HG03095 (cell line): ENCODE results near the gene ACIN1.

ENCODE experiments used
- ATAC-seq: cut with Tn5 transposase; IDR thresholded peaks from one replicate; pipeline ENCODE4 v1.9.1; 2021; ENCODE audit warnings: moderate library complexity; ENCODE audit not compliant: unreplicated experiment

The ACIN1 gene, protein sequence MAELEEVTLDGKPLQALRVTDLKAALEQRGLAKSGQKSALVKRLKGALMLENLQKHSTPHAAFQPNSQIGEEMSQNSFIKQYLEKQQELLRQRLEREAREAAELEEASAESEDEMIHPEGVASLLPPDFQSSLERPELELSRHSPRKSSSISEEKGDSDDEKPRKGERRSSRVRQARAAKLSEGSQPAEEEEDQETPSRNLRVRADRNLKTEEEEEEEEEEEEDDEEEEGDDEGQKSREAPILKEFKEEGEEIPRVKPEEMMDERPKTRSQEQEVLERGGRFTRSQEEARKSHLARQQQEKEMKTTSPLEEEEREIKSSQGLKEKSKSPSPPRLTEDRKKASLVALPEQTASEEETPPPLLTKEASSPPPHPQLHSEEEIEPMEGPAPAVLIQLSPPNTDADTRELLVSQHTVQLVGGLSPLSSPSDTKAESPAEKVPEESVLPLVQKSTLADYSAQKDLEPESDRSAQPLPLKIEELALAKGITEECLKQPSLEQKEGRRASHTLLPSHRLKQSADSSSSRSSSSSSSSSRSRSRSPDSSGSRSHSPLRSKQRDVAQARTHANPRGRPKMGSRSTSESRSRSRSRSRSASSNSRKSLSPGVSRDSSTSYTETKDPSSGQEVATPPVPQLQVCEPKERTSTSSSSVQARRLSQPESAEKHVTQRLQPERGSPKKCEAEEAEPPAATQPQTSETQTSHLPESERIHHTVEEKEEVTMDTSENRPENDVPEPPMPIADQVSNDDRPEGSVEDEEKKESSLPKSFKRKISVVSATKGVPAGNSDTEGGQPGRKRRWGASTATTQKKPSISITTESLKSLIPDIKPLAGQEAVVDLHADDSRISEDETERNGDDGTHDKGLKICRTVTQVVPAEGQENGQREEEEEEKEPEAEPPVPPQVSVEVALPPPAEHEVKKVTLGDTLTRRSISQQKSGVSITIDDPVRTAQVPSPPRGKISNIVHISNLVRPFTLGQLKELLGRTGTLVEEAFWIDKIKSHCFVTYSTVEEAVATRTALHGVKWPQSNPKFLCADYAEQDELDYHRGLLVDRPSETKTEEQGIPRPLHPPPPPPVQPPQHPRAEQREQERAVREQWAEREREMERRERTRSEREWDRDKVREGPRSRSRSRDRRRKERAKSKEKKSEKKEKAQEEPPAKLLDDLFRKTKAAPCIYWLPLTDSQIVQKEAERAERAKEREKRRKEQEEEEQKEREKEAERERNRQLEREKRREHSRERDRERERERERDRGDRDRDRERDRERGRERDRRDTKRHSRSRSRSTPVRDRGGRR

DNA sequence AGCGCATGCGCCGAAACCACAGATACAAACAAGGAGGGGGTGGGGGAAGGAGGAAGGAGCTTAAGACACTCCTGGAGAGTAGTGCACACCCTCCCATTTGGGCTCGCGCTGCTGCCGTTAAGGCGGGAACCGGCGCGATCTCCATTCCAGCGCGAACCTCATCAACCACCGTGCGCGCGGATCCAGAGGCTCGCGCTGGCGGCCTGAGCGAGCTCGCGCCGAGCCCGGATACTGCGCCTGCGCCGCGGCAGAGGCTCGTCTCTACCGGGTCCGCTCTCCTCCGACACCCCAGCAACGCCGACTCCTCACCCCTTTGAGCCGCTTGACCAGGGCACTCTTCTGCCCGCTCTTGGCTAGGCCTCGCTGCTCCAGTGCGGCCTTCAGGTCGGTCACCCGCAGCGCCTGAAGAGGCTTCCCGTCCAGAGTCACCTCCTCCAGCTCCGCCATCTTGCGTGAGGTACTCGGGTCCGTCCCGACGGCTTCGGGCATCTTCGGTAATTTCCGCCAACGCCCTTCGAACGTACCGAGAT, at the start of gene ACIN1:
Gene ACIN1, minus strand, starts transcription at position 471 of the 530 bp plus-strand sequence. Its CDS starts 24 bp downstream, at position 447.
- peak; percentile 27 for ATAC-seq

- ATAC-seq: no peak
Observed at GRCh38 chr14:23143911-23144310, 49.0 kb upstream of the ACIN1 start.

DNA sequence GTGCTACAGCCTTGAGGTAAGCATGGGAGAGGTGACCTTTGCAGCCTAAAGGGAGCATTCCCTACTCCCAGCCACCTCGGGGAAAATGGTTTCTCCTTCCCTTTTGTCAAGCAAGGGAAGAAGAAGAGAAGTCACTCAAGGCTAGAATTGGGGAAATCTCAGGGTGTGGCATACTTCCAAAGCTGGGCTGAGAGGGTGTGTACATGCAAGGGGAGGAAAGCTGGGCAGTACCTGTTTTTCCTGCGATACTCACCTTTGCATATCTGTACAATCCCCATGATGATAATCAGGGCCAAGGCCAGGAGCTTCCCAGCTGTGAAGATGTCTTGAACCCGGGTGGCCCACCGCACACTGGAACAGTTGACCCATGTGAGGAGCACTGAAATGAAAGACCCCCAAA, 47.9 kb upstream of the ACIN1 start:
- no peak for ATAC-seq

DNA sequence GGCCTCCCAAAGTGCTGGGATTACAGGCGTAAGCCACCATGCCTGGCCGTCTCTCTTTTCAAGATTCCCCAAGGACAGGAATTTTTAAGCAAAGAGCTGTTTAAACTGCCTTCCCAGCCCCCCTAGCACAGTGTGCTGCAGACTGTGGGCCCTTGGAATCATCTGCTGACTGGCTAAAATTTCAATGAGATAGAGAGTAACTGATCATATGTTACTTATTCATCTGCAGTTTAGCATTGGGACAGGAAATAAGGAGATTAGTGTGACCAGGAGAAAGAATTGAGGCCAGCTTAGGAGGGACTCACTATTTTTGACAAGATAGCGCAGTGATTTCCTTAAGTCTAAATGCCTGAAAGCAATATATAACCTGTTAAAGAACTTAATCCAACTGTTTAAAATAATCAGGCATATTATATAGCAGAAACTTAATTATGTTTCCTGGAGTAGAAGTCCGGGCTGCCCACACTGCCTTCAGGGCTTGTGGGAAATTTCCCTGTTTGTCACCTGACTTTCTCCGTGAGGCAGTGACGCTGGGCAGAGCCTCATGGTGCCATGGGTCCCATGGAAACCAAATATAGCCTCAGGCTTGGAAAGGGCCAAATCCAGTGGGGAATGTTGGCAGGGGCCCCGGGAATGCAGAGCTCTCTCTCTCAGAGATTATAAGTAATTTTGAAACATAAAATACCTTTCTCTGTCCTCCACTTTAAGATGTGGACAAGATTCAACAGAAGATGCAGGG, 46.9 kb upstream of the ACIN1 start:
- no peak for ATAC-seq

DNA sequence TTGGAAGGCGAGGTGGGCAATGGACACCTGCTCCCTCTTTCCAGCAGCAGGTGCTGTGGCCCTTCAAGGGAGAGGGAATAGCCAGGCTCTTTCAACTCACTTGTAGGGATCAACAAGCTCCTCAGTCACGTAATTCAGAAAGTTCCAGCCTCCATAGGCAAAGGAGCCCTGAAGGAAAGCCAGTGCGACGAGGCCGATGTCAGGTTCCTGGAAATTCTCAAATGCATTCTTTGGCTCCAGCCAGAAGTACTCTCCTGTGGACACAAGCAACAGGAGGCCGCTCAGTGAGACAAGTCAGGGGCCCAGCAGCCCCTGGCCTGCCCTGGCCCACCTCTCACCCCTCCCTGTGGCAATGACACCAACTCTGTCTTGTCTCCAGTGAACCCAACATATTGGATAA, 45.4 kb upstream of the ACIN1 start:
- no peak for ATAC-seq

DNA sequence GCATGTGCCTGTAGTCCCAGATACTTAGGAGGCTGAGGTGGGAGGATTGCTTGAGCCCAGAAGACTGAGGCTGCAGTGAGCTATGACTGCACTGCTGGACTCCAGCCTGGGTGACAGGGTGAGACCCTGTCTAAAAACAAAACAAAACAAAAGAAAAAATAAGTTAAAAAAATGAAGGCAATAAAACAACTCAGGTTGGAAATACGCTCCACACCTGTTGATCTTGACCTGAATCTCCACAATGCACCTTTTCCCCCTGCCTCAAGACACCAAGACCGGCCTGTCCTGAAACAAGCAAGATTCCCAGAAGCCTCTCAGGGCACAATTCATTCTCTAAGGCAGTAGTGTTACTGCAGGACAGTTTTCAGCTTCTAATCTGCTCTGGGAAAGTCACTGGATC, 44.9 kb upstream of the ACIN1 start:
- no peak for ATAC-seq

DNA sequence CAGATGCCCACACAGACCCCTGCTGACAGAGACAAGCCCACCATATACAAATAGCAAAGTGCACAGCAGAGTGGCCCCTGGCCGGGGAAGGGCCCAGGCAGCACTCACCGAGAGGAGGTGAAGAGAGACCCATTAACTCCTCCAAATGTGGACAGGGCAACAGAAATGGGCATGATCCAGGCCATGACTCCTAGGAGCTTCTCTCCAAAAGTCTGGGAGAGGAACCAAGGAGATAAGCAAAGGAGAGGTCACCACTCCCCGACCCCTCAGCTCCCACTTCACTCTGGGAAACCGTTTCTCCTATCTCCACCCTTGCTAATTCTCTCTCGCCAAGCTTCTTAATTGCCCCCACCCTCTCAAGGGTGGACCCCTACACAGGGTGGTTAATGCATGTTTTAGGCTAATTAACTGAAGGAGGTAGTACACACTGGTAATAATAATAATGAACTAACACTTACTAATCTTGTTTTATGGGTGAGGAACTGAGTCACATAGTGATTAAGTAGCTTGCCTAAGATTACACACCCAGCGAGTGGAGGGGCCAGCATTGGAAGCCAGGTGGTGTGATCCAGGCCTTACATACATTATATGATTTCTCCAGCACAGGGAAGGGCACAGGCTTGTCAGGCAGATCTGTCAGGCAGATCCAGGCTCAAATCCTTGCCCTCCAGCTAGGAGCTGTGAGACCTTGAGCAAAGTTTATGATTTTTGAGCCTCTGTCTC, 43.0 kb upstream of the ACIN1 start:
- ATAC-seq: no peak

GRCh38 chr14:23137192-23137812, 42.4 kb upstream of the ACIN1 start:
- no peak for ATAC-seq

DNA sequence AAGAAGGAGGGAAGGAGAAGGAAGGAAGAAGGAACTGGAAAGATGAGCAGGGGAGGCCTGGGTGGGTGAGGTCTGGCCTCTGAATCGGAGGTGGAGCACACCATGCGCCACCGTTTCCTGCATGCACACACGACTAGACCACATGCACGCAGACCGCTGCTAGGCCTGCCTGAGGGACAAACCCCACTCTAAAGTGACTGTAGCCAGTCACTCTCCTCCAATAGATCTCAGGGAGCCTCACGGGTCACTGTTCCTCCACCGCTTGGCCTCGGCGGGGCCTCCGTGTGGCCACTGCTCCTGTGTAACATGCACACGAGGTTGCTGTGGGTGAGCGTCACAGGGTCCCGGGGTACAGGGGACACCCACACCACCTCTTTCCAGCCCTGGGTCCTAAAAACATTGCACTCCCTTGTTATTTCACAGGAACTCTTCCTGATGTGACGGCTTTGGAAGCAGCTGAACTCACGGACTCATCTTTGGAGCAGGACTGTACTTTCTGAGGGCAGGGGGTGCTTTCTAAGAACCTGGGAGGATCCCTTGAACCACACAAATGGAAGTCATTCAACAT, 41.7 kb upstream of the ACIN1 start:
- no peak for ATAC-seq

DNA sequence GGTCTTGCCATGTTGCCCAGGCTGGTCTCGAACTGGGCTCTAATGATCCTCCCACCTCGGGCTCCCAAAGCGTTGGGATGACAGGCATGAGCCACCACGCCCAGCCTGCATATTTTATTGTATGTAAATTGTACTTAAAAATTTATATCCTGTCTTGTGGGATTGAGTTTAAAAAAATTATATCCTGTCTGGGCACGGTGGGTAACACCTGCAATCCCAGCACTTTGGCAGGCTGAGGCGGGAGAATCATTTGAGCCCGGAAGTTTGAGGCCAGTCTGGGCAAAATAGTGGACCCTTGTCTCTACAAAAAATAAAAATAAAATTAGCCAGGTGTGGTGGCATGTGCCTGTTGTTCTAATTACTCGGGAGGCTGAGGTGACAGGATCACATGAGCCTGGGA, 38.0 kb upstream of the ACIN1 start:
- ATAC-seq: no peak

DNA sequence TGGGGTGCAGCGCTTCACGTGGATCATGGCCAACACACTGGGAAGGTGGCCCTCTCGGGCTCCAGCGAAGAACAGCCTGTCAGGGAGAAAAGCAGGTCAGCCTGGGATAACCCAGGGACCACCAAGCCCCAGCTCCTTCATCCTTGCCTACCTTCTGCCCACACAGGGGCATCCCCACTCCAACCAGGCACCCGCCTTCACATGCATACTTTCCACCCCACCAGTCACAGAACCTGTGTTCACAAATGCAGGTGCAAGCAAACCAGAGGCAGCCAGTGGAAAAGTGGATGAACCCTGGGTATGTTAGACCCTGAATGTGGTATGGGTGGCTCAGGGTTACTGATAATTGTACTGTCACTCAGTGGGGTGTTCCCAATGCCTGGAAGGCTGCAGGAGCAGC, 36.5 kb upstream of the ACIN1 start:
- no peak for ATAC-seq

GRCh38 chr14:23130871-23131270, 35.9 kb upstream of the ACIN1 start:
- no peak for ATAC-seq

DNA sequence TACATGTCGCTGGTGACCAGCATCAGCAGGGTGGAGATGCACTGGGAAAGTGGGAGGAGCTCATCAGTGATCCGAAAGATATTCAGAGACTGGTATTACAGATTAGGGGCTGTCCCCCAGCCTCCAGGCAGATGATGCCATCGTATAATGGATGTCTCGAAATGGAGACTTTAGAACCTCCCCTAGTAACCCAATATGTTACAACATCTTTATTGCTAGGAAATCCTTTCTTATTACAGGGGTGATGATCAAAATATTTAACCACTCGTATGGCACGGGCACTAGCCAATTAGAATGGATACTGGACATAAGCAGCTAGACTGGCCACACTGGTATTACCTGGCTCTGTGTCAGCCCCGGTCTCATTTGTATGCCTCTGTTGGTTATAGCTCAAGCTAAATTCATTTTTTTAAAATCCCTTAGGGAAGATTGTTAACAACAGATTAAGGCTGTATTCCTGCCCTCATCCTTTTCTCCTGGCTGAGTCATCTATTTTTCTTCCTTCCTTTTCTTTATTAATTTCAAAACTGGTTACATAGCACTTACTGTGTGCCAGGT, 34.9 kb upstream of the ACIN1 start:
- ATAC-seq: no peak

GRCh38 chr14:23128969-23129758, 34.2 kb upstream of the ACIN1 start:
- no peak for ATAC-seq

DNA sequence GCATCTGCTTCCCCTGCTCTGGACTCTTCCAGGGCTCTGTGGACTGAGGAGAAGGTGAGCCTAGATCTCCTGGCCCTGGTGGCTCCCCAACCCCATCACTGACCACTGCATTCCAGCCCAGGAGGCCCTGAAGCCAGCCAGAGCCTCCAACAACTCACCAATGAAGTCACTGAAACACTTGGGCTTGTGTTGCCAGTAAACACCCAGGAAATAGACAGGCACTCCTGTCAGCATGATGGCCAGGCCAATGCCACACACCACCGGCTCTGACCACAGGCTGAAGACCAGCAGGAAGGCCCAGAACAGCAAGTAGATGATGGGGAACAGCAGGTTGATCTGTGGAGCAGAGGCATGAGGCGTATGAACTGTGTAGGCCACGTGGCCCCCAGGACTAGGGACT, 32.9 kb upstream of the ACIN1 start:
- ATAC-seq: no peak

DNA sequence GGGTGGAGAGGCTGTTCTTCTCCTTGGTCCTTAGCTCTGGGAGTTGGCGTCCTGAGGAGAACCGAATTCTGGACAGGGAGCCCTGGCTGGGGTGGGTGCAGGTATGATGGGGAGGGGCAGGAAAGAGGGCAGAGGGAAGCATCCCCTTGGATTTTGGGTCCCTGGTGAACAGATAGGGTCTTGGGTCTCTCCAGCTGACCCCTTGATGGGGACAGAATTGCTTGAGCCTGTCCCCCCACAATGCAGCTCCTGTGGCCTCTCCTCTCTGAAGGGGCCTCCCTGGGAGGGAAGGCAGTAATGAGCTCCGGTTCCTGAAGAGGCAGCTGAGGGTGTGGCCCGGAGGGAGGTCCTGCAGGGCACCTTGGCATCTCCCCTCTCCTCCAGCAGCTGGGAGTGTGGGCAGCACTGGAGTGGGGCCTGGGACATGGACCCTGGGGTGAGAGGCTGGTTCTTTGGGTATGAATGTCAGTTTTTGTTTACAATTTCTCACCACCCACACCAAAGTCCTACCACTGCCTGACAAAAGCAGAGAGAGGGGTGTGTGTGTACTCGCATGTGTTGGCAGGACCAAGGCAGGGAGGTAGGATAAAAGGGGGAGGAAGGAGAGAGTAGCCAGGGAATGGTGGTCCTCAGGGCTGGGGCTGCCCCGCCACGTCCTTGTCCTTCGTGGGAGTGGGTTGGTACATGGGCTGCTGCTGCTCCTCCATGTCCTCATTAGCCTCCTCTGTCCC, 31.8 kb upstream of the ACIN1 start:
- ATAC-seq: no peak

DNA sequence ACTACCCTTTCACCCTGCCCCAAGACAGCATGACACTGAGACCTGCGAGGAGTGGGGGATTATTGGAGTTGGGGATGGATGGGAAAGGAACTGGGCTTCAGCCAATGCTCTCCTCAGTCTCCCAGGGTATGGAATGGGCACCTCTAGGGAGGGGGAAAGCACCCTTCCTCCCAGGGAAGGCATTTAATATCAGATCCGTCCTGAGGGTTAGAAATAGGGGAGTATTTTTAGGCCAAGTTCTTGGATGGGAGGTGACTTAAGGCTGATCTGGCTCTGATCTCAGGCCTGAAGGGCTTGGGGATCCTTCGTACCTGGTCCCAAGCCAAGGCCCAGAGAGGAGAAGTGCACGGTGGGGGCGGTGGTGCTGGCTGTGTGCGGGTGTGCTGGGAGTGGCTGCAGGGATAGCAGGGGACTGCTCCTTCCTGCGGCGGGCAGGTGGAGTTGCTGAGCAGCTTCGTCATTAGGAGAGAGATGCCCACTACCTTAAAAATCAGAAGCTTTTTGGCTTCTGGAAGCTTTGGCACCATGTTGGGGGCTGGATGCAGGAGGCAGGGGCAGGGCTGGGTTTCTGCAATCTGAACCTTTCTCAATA, 31.1 kb upstream of the ACIN1 start:
- ATAC-seq: no peak
